NCI-H510A (cell line): ENCODE data around the gene PCDH8.
"Not testable (repeated sequence)": the region's sequence is repeated elsewhere in the genome, so short reads cannot be mapped to it uniquely, and the experiment has no call there.

Experiments used
- DNase-seq: peaks from one replicate; lab custom pipeline; 2025; lab: John Stamatoyannopoulos, UW

The PCDH8 gene

DNA sequence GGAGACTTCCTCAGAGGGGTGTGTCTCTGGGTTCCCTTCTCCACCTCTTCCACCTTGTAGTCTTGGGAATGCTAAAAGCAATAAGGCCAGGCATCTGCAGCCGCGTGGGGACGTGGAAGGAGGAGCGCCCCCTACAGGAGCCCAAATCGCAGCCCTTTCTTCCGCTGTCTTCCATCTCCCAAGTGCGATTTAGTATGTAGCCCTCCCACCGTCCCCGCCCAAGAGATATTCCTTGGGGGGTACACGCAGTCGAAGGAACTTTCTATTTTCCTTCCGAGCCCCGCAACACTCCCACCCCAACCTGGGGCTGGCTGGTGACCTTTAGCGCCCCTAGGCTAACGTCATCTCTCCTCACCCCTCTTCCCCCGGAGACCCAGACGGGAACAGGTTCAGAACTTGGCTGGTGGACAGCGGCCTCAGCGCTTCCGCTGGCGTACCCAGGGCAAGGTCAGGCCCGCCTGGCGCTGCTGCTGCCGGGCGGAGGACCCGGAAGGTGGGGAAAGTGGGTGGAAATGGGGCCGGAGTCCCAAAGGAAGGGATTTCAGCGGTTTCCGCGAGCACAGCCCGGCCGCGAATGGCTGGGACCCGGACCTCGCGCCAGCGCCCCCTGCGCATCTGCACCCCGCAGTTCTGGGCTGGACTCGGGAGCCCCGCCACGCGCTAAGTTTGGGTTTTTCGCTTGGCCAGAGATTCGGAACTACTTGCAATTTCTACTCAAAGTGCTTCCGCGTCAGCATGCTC, 2.1 kb upstream of the PCDH8 start:
- peak; percentile 37 for DNase-seq

GRCh38 chr13:52850072-52850395, 1.6 kb upstream of the PCDH8 start:
- DNase-seq, result no peak

- DNase-seq, result no peak
These were observed 1.0 kb upstream of the PCDH8 start for GRCh38 chr13:52849291-52850071.

GRCh38 chr13:52847682-52848432, 583 bp downstream of the PCDH8 start:
- DNase-seq, result no peak

DNA sequence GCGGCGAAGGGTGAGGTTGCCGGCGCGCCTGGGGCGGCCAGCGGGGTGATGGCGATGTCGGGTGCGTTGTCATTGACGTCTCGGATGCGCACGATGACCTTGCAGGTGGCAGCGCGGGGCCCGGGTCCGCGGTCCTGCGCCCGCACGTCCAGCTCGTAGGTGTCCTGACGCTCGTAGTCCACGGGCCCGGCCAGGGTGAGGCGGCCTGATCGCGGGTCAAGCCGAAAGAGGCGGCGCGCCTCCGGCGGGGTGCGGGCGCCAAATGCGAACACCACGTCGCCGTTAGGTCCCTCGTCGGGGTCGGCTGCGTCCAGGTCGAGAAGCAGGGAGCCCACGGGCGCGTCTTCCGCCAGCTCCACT, 1.1 kb downstream of the PCDH8 start:
- DNase-seq, result no peak

GRCh38 chr13:52846567-52847321, 1.7 kb downstream of the PCDH8 start:
- DNase-seq, result no peak

DNA sequence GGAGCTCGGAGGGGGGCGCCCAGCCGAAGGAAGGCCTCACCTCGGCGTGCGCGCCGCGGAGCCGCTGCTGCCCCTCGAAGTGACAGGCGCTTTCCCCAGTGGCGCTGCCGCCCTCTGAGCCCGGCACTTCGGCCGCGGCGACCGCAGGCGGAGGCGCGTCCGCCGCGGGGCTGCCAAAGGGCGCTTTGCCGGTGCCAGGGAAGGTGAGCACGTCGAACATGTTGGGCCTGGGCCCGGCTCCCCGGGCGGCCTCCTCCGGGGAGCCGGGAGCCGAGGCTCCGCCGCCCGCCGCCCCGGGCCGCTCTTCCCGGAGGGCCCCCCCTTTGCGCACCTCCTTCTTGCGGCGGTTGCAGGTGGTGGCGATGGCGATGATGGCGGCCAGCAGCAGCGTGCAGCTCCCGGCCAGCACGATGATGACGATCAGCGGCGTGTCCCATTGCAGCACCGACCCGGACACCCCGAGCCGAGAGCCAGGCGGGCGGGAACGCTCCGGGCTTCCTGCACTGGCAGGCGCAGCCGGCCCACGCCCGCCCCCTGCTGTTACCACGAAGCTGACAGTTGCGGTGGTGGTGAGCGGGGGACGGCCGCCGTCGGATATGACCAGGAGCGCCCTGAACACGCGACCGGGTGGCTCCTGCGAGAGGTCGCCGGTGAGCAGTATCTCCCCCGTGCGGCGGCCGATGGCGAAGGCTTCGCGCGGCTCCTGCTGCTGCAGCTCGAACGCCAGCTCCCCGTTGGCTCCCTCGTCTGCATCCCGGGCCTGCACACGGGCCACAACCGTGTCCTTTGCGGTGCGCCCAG, 2.5 kb downstream of the PCDH8 start:
- no peak for DNase-seq

GRCh38 chr13:52845334-52845761, 3.1 kb downstream of the PCDH8 start:
- DNase-seq, result no peak

- DNase-seq, result no peak
These were observed 3.6 kb downstream of the PCDH8 start for GRCh38 chr13:52844836-52845235.

DNA sequence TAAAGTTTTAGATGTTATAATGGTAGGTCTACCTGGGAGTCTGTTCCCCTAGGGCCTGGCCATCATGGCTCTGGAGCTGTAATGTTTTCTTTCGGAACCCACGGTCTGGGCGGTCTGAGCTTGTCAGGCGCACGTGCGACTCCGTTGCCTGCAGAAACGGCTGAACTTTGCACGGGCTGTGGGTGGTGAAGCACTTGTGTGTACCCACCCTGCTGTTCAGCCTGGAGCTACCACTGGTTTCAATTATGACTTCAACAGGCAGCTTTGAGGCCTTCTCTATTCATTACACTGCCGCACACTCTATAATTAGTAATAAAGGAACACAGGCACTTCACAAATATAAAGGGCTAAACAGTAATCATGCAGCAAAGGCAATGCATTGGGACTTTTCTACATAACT, 6.0 kb downstream of the PCDH8 start:
- no peak for DNase-seq

DNA sequence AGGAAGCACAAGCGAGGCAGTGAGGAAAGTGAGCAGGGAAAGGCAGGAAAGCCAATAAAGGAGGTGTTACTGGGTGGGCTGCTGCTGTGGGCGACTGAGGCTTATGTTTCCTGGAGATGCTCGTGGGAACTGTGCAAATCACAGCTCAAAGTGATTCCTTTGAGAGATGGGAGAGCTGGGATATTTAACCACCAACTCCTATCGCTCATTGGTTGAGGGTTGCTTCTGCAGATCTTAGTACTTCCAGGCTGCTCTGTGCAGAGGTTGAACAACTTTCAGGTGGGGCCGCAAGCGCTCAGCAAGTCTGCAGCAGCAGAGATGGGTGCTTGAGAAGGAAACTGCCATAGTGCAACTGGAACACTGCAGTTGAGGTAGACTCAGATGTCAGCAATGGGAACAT, 8.4 kb downstream of the PCDH8 start:
- DNase-seq, result no peak

- no peak for DNase-seq
These were observed 9.9 kb downstream of the PCDH8 start for GRCh38 chr13:52838433-52839107.

DNA sequence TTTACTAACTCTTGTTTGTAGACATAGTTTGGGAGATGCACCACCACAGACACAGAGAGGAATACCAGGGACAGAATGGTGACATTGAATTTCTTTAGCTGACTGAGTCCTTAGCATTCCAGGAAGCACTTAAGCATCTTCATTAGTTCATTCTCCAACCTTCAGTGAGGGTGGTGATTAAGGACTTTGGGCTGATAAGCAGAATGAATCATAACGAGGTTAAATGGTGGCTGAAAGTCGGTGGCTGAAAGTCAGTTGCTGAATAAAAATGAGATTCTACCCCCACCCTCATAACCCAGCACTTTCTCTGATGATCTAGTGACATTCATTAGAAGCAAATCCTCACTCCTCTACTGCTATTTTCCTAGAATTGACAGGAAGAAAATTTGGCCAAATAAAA, 10.6 kb downstream of the PCDH8 start:
- no peak for DNase-seq

GRCh38 chr13:52835071-52835839, 13.2 kb downstream of the PCDH8 start:
- no peak for DNase-seq

DNA sequence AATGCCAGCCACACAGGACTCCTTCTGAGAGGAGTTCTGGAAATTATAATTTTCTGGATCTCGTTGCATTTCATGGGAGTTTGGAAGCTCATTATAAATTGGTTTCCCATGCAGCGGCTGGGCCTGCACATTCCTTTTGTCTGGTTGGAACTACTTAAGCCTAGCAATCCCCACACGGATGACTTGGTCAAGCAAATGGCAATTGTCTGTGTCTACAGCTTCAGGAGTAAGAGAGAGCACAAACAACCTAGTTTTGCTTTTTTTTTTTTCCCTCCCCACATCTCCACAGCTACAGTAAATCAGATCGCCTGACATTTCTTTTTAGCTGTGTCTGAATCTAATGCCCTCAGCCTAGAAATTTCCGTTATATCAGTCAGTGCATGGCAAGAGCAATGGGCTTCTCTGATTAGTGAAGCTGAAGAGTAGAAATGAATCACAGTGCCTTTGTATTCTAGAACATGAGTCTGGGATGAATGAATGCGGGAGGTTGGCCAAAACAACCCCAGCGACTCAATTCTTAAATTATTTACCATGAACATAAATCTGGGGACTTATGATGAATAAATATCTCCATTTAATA, 15.1 kb downstream of the PCDH8 start:
- no peak for DNase-seq

- peak; percentile 77 for DNase-seq
These were observed 16.1 kb downstream of the PCDH8 start for GRCh38 chr13:52832313-52832712.

GRCh38 chr13:52830946-52831345, 17.5 kb downstream of the PCDH8 start:
- no peak for DNase-seq

DNA sequence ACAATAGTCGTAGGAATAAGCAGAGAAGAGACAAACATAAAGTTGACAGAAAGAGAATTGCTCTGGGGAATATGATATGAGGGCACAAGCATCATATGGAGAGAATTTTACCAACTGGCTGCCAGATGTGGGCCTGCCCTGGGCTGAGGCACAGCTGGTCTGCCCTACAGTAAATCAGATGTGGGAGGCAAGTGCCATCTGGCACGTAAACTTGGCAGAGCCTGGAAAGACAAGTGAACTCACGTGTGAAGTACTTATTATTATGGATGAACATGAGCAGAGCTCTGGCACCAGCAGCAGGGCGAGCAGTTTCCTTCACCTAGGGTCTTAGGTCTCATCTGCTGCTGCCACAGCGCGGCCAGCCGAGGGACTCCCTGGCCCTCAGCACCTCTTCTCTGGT, 20.6 kb downstream of the PCDH8 start:
- DNase-seq, result peak; percentile 33

DNA sequence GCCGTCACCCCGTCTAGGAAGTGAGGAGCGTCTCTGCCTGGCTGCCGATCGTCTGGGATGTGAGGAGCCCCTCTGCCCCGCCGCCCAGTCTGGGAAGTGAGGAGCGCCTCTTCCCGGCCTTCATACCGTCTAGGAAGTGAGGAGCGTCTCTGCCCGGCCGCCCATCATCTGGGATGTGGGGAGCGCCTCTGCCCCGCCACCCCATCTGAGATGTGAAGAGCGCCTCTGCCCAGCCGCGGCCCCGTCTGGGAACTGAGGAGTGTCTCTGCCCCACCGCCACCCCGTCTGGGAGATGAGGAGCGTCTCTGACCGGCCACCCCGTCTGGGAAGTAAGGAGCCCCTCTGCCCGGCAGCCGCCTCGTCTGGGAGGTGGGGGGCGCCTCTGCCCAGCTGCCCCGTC, 30.6 kb downstream of the PCDH8 start:
- DNase-seq, result not testable (repeated sequence)

DNA sequence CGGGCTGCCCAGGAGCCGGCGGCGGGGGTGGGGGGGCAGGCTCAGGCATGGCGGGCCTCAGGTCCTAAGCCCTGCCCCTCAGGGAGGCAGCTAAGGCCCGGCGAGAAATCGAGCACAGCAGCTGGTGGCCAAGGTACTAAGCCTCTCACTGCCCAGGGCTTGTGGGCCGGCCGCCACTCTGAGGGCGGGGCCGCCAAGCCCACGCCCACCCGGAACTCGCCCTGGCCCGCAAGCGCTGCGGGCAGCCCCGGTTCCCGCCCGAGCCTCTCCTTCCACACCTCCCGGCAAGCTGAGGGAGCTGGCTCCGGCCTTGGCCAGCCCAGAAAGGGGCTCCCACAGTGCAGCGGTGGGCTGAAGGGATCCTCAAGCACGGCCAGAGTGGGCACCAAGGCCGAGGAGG, 33.1 kb downstream of the PCDH8 start:
- no peak for DNase-seq
